ENCODE data around the gene TINCR. TPM values are rescaled to one million over a fixed set of nuclear protein-coding genes. Genes with fewer than 3 reads are reported as not detected.
A peak's percentile ranks its signal among the peaks of the same experiment; 100 is the strongest.

TINCR gene
- total RNA-seq, 3 donors from 2014 or later (not counting 1 experiment from before 2014, with no cell fraction given), result 1.6 to 2.2 (median 1.7) TPM

DNA sequence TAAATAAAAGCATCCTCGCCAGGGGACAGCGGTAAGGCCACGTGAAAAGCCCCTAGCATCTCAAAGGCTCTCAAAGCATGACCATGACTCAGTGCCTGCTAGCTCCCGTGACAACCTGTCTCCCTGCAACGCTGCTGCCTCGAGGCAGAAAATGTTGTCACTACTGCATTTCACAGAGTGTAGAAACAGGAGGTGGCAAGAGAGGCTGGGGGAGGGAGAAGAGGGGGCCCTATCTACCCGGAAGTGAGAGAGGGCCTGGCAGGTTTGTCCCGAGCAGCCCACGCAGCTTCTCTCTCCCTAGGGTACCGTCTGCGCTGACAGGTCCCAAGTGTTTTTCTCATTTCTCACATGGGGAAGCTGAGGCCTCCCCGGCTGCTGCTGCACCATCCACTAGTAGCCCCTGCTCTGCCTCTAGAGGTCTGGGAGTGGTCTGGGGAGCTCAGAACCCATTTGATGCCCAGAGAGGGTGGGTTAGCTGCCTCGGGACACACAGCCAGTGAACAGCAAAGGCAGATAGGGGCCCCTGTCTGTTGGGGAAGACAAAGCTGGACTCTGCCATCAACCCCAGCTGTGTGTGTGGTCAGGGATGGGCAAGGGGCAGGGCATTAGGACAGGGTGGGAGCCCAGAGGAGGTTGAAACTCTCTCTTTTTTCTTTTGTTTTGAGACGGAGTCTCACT, 3.7 kb downstream of the TINCR start:
- ATAC-seq (peak; percentile 21 to 35 (median 31)), DNase-seq (no peak)
- no peak overlapping the region for H3K27ac ChIP-seq (ENCODE audit: low read length)
- H3K27me3 Mint-ChIP-seq (ENCODE audit: low read depth in 2 of 2), result peaks cover 0 to 12% of the 10 kb centered on the region in 2 donors
- no peaks in the 10 kb centered on the region for H3K4me1 Mint-ChIP-seq
- peaks cover 15% of the 10 kb centered on the region for H3K27me3 ChIP-seq (ENCODE audit: control insufficient read depth, insufficient read depth, low read length)
- no peaks in the 10 kb centered on the region for H3K36me3 ChIP-seq (ENCODE audit: control insufficient read depth, insufficient read depth, low read length)
- intact Hi-C loops (cut with micrococcal nuclease), result no loop called here
- 45% methylated on average over 14 of the region's 14 CpGs for WGBS (ENCODE audit: insufficient coverage)
- no peaks in the 10 kb centered on the region for H3K4me1 ChIP-seq (ENCODE audit: control insufficient read depth, insufficient read depth, low read length)
- TF ChIP-seq, protein P1, sequence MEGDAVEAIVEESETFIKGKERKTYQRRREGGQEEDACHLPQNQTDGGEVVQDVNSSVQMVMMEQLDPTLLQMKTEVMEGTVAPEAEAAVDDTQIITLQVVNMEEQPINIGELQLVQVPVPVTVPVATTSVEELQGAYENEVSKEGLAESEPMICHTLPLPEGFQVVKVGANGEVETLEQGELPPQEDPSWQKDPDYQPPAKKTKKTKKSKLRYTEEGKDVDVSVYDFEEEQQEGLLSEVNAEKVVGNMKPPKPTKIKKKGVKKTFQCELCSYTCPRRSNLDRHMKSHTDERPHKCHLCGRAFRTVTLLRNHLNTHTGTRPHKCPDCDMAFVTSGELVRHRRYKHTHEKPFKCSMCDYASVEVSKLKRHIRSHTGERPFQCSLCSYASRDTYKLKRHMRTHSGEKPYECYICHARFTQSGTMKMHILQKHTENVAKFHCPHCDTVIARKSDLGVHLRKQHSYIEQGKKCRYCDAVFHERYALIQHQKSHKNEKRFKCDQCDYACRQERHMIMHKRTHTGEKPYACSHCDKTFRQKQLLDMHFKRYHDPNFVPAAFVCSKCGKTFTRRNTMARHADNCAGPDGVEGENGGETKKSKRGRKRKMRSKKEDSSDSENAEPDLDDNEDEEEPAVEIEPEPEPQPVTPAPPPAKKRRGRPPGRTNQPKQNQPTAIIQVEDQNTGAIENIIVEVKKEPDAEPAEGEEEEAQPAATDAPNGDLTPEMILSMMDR (IDR thresholded peaks at IDR 0.05), result no peak
- H3K27ac Mint-ChIP-seq, result no peak overlapping the region
- H3K36me3 Mint-ChIP-seq, result no peaks in the 10 kb centered on the region
- peaks cover 0 to 2% of the 10 kb centered on the region in 2 donors for H3K9me3 Mint-ChIP-seq
- no peak overlapping the region for H3K4me3 ChIP-seq (ENCODE audit: low read length)
- H3K4me3 Mint-ChIP-seq, result no peak overlapping the region
- H3K9me3 ChIP-seq (ENCODE audit: control insufficient read depth, insufficient read depth, low read length), result peaks cover 12% of the 10 kb centered on the region

DNA sequence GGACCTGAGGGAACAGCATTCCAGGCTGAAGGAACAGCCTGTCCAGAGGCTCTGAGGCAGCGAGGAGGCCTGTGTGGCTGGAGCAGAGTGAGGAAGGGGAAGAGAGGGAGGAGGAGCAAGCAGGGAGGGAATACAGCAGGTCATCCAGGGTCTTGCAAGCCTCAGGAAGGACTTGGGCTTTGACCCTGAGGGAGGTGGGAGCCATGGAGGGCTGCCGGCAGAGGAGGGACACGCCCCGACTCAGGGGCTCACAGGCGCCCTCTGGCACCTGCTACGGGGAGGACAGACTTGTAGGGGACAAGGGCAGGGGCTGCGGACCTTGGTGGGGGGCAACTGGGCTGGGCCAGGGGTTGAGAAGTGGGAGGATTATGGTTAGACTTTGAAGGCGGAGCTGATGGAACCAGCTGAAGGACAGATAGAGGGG, 4.7 kb downstream of the TINCR start:
- no peak for DNase-seq
- no peaks in the 10 kb centered on the region for H3K36me3 Mint-ChIP-seq
- Histone ChIP-seq H3K4me1 (ENCODE audit: control insufficient read depth, insufficient read depth, low read length) (no peaks in the 10 kb centered on the region), H3K27me3 (ENCODE audit: control insufficient read depth, insufficient read depth, low read length) (peaks cover 12% of the 10 kb centered on the region), H3K27ac (ENCODE audit: low read length) (no peak overlapping the region), H3K4me3 (ENCODE audit: low read length) (no peak overlapping the region), H3K9me3 (ENCODE audit: control insufficient read depth, insufficient read depth, low read length) (peaks cover 12% of the 10 kb centered on the region), H3K36me3 (ENCODE audit: control insufficient read depth, insufficient read depth, low read length) (no peaks in the 10 kb centered on the region)
- H3K27me3 Mint-ChIP-seq (ENCODE audit: low read depth in 2 of 2), result peaks cover 1 to 13% of the 10 kb centered on the region in 2 donors
- no peak overlapping the region for H3K27ac Mint-ChIP-seq
- no peak for ATAC-seq
- no peak overlapping the region for H3K4me3 Mint-ChIP-seq
- TF ChIP-seq, protein P1 (IDR thresholded peaks at IDR 0.05), result no peak
- WGBS (ENCODE audit: insufficient coverage), result 61% methylated on average over 8 of the region's 8 CpGs
- H3K9me3 Mint-ChIP-seq, result peaks cover 0 to 2% of the 10 kb centered on the region in 2 donors
- no peaks in the 10 kb centered on the region for H3K4me1 Mint-ChIP-seq
- intact Hi-C loops (cut with micrococcal nuclease), result no loop called here

- intact Hi-C loops (cut with micrococcal nuclease), result no loop called here
- peaks cover 10% of the 10 kb centered on the region for H3K27me3 ChIP-seq (ENCODE audit: control insufficient read depth, insufficient read depth, low read length)
- TF ChIP-seq, protein P1 (IDR thresholded peaks at IDR 0.05), result no peak
- H3K36me3 ChIP-seq (ENCODE audit: control insufficient read depth, insufficient read depth, low read length), result no peaks in the 10 kb centered on the region
- H3K4me3 ChIP-seq (ENCODE audit: low read length), result no peak overlapping the region
- no peak for DNase-seq
- Mint-ChIP-seq H3K9me3 (peaks cover 0 to 2% of the 10 kb centered on the region in 2 donors), H3K27ac (no peak overlapping the region), H3K27me3 (ENCODE audit: low read depth in 2 of 2) (peaks cover 8 to 17% of the 10 kb centered on the region in 2 donors), H3K4me1 (no peaks in the 10 kb centered on the region), H3K36me3 (no peaks in the 10 kb centered on the region), H3K4me3 (no peak overlapping the region)
- 83% methylated on average over 7 of the region's 7 CpGs for WGBS (ENCODE audit: insufficient coverage)
- ATAC-seq, result no peak
- H3K27ac ChIP-seq (ENCODE audit: low read length), result no peak overlapping the region
- no peaks in the 10 kb centered on the region for H3K4me1 ChIP-seq (ENCODE audit: control insufficient read depth, insufficient read depth, low read length)
- peaks cover 12% of the 10 kb centered on the region for H3K9me3 ChIP-seq (ENCODE audit: control insufficient read depth, insufficient read depth, low read length)
Measured at GRCh38 chr19:5562280-5562679, 5.5 kb downstream of the TINCR start.

- no peak overlapping the region for H3K27ac Mint-ChIP-seq
- H3K36me3 ChIP-seq (ENCODE audit: control insufficient read depth, insufficient read depth, low read length), result no peaks in the 10 kb centered on the region
- DNase-seq (no peak), ATAC-seq (no peak)
- peaks cover 4% of the 10 kb centered on the region for H3K27me3 ChIP-seq (ENCODE audit: control insufficient read depth, insufficient read depth, low read length)
- no peaks in the 10 kb centered on the region for H3K36me3 Mint-ChIP-seq
- WGBS (ENCODE audit: insufficient coverage), result 74% methylated on average over 6 of the region's 6 CpGs
- no peak overlapping the region for H3K4me3 Mint-ChIP-seq
- H3K9me3 Mint-ChIP-seq, result peaks cover 0 to 2% of the 10 kb centered on the region in 2 donors
- no peak overlapping the region for H3K27ac ChIP-seq (ENCODE audit: low read length)
- H3K4me3 ChIP-seq (ENCODE audit: low read length), result no peak overlapping the region
- intact Hi-C loops (cut with micrococcal nuclease), result no loop called here
- no peaks in the 10 kb centered on the region for H3K4me1 ChIP-seq (ENCODE audit: control insufficient read depth, insufficient read depth, low read length)
- TF ChIP-seq, protein P1 (IDR thresholded peaks at IDR 0.05), result no peak
- no peaks in the 10 kb centered on the region for H3K4me1 Mint-ChIP-seq
- H3K9me3 ChIP-seq (ENCODE audit: control insufficient read depth, insufficient read depth, low read length), result peaks cover 12% of the 10 kb centered on the region
- H3K27me3 Mint-ChIP-seq (ENCODE audit: low read depth in 2 of 2), result peaks cover 8 to 22% of the 10 kb centered on the region in 2 donors
Measured at GRCh38 chr19:5561559-5561958, 6.2 kb downstream of the TINCR start.
